Stimulated activated CD8-positive, alpha-beta memory T cell treated with anti-CD3 and anti-CD28 coated beads, Interleukin-7, amount 100 ng/mL, for 48 hours (primary cell): ENCODE results near the gene HYAL2.

Experiments
- DNase-seq, 2 donors: peaks; one replicate each; pipeline ENCODE4 v3.0.0-alpha.2; 2020; ENCODE audit warnings: low read depth in 1 of 2; ENCODE audit errors: extremely low read depth in 1 of 2

HYAL2 gene

DNA sequence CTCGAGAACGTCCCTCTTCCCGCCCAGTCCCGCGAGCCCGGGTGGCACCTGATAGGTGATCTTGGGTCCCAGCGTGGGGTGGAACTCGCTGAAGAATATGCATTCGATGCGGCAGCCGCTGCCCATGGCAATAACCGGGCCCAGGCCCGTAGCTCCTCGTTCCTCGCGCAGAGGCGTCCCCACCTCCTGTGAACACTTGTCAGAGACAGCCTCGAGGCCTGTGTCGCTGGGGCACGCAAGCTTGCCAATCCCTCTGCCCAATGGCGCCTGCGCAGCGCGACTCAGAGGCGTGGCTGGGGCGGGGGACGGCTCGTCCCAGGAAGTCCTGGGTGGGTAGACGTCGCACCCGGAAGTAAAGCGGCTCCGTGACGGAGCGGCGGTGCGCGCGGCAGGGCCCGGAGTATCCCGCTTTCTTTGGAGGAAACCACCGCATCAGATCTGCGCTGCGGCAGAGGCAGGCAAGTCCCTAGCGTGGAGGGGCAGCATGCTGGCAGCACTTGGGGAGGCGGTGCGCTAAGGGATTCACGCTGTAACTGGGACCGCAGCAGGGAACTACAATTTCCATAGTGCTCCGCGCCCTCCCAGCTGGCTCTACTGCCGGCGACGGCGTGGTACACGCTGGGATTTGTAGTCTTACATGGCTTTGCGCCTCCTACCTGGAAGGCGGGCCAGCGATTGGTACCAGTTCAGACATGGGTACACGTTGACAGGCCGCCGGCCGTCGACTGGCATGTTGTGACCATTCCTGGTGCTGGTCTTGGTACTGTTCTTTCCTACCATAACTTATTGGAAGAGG lies 28.2 kb upstream of the HYAL2 start, which contains the start of the genes CYB561D2 and NPRL2:
TSS of gene CYB561D2 (plus strand) at position 336 of the 796 bp plus-strand sequence. CDS start 572 bp downstream, outside the sequence.
TSS of gene NPRL2 (minus strand) at position 249 of the 796 bp plus-strand sequence. CDS start at position 126, 123 bp downstream.
- peak; percentile 99 for DNase-seq

GRCh38 chr3:50350213-50350526 lies 27.6 kb upstream of the HYAL2 start:
- DNase-seq = no peak

GRCh38 chr3:50347187-50347813 lies 24.8 kb upstream of the HYAL2 start:
- DNase-seq = peak in 1 of 2 donors; percentile 61

- DNase-seq = peak; percentile 52
Measured at GRCh38 chr3:50345586-50346234, 23.2 kb upstream of the HYAL2 start, which contains the start of gene ZMYND10. Gene ZMYND10 (minus strand): TSS chr3:50345732. CDS start chr3:50345579, 153 bp downstream.

GRCh38 chr3:50345008-50345407 lies 22.5 kb upstream of the HYAL2 start:
- no peak for DNase-seq

DNA sequence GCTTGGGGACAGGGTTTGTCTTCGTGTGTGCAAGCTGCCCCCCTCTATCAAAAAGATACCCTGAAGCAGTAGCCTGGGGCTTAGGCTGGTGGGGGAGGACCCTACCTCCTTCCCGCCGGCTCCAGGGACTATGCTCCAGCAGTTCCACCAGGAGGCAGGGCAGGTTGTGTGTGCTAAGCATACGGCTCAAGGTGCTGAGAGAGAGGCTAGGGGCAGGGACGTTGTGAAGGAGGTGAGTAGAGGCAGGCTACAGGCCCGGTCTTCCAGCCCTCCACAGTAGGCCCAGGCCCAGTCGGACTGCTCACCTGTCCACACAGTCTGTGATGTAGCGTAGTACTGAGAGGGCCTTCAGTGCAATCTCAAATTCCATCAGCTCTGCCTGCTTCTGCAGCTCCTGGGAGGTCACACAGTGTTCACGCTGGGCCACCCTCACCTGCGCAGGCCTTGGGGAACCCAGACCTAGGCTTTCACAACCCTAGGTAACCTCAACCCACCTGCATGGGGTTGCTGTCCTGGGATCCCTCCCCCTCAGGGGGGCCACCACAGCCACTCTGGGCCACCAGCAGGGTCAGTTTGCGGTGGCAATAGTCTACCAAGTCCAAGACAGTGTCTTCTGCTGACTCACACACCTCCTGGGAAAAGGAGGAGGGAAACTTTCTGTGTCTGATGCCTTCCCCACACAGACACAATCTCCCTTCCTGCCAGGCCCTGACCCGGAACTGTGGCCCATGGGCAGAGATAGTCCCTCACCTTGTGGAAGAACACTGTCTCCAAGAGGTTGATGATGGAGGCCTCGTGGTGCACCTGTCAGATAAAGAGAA lies 20.5 kb upstream of the HYAL2 start:
- no peak for DNase-seq

- DNase-seq = no peak
Measured at GRCh38 chr3:50341996-50342650, 19.6 kb upstream of the HYAL2 start.

DNA sequence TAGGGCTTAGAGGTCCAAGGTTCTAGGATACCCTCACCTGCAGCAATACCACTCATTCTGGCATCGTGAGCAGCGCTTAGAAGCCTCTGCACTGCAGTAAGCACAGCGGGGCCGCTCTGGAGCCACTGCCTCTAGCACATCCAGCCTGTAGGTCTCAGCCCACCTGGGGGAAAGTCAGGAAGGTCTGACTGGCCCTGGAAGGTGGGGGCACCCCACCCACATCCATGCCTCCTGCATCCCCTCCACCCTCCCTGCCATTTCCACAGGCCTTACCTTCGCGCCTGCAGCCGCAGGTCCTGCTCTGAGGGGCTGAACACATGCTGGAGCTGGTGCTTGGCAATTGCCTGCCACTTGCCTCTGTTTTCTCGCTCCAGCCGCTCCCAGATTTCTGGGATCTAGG lies 19.0 kb upstream of the HYAL2 start:
- DNase-seq = no peak

- DNase-seq = peak; percentile 67 to 71
Measured at GRCh38 chr3:50340448-50341329, 18.1 kb upstream of the HYAL2 start, which contains the start of gene RASSF1. Gene RASSF1 (minus strand): TSS chr3:50340836. CDS start chr3:50340805, 31 bp downstream.

DNA sequence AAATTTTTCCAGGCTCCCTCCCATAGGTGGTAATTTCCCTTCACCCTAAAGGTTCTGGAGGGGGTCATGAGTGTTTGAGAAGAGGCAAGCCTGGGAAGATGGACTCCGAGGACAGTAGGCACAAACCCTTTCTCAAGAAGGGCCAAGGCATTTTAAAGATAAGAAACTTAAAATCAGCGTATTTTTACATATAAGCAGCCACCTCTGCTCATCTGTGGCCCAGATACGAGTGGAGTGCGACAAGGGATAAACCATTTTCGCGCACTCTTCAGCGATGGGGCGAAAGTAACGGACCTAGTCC lies 17.6 kb upstream of the HYAL2 start:
- DNase-seq = no peak

DNA sequence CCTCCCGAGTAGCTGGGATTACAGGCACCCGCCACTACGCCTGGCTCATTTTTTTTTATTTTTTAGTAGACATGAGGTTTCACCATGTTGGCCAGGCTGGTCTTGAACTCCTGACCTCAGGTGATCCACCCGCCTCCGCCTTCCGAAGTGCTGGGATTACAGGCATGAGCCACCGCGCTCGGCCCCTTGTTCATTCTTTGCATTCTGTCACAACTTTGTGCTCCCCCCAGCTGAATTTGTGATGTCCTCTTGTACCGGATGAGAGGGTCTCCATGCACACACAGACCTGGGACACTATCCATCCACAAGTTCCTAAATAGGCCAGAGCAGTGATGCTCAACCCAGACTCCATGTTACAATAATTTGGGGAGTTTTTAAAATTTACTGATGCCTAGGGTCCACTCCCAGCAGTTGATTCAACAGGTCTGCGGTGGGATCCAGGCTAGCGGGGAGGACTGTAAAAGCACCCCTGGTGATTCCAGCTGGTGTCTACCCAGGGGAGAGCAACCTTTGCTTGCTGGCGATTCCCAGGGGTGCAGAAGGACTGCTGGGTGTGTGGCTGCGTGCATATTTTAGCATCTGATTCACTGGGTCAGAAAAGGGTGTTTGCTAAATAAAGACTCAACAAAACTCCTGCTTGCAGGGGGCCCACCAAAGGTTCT lies 17.1 kb upstream of the HYAL2 start:
- DNase-seq = no peak

DNA sequence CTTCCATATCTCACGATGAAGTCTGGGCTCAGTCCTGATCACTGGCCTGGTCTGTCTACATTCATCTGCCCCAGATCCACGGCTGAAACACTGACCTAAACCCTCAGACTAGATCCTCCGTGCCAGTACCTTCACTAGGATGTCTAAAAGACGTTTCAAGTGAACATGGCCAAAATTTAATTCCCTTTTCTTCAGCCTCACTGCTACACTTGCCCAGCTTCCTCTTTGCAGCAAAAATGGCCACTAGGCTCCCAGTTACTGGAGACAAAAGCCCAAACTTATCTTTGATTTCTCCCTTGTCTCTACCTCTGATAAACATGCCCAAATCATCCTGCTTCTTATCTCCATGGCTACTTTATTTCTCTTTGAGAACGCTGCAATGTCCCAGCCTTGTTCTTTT lies 16.4 kb upstream of the HYAL2 start:
- DNase-seq = no peak

DNA sequence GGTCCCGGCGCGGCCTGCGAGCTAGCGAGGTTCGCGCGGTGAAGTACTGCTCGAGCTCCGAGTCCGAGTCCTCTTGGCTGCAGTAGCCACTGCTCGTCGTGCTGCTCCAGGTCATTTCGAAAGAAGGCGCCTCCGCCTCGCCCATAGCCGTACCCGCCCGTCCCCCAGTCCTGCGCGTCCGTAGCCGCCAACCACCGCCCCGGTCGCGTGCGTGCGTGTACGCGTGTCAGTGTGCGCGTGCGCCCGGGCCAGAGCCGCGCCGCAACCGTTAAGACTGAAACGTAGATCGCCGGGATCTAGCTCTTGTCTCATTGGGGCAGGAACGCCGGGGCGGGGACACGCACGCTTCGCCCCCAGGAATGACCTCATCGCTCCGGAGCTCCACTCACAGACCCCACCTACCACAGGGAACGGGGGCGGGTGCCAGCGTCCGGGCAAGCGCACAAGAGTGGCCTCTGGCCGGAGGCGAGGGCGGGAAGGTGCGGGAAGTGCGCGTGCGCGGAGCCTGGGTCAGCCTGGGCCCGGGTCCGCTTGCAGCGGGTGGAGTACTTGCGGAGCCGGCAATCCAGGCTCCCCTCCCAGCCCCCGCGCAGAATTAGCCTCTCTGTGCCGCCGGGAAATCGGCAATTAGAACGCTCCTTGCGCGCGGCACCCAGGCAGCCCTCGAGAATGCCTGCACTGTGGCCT lies 14.8 kb upstream of the HYAL2 start:
- DNase-seq = peak; percentile 96 to 99

- peak in 1 of 2 donors; percentile 43 for DNase-seq
Measured at GRCh38 chr3:50336452-50337174, 14.1 kb upstream of the HYAL2 start.

GRCh38 chr3:50334339-50335075 lies 12.0 kb upstream of the HYAL2 start:
- no peak for DNase-seq

GRCh38 chr3:50333744-50334328 lies 11.3 kb upstream of the HYAL2 start:
- no peak for DNase-seq
